PFSK-1 (cell line): ENCODE data around the gene ARID3A.

ENCODE experiments used
- POLR2AphosphoS5 ChIP-seq: IDR thresholded peaks from 2 replicates; pipeline ENCODE4 v1.6.1; 2012; ENCODE audit warnings: low read depth, mild to moderate bottlenecking, control low read depth, low read length, moderate library complexity
- SIN3A ChIP-seq: IDR thresholded peaks from 2 replicates; pipeline ENCODE4 v1.6.1; 2012; ENCODE audit warnings: mild to moderate bottlenecking, low read length, moderate library complexity, borderline replicate concordance; ENCODE audit not compliant: insufficient read depth

- TF ChIP-seq SIN3A = no peak
- TF ChIP-seq POLR2AphosphoS5 = no peak
Measured at GRCh38 chr19:919199-920050, 6.4 kb upstream of the ARID3A start.
